Measurements from ENCODE around the gene TMEM176B.
"Not testable (repeated sequence)": the region's sequence is repeated elsewhere in the genome, so short reads cannot be mapped to it uniquely, and the experiment has no call there.

Gene TMEM176B

GRCh38 chr7:150820578-150821198 is 20.5 kb upstream of the TMEM176B start:
- DNase-seq: no peak

GRCh38 chr7:150820148-150820547 is 20.0 kb upstream of the TMEM176B start:
- DNase-seq: no peak

- DNase-seq: no peak
These were observed 18.8 kb upstream of the TMEM176B start for GRCh38 chr7:150818971-150819370.

DNA sequence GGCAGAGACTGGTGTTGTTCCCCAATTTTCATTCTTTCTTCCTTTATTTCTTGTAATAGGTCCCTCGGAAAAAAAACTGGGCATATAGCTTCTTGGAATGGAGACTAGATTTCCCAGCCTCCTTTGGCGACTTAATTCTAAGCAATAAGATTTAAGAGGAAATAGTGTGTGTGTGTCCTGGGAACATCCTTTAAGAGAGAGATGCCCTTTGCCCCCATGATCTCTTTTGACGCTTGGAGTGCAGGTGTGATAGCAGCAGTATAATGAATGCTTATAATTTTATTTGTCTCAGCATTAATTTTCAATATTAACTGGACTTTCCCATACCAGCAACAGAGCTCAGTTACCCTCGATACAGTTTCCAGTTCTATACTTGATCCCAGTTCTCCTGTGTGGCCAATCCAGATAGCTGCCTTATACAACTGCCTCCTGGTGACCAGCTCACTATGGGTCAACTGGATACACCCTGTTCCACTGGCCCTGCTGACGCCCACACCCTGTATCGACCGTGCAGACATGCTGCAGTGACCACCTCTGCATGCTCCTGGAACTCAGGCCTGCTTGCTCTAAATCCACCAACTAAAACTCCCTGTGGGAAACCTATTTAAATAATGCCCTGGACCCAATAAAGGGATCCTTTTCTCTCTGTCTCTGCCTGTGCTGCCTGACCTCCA is 14.3 kb upstream of the TMEM176B start:
- DNase-seq: no peak

DNA sequence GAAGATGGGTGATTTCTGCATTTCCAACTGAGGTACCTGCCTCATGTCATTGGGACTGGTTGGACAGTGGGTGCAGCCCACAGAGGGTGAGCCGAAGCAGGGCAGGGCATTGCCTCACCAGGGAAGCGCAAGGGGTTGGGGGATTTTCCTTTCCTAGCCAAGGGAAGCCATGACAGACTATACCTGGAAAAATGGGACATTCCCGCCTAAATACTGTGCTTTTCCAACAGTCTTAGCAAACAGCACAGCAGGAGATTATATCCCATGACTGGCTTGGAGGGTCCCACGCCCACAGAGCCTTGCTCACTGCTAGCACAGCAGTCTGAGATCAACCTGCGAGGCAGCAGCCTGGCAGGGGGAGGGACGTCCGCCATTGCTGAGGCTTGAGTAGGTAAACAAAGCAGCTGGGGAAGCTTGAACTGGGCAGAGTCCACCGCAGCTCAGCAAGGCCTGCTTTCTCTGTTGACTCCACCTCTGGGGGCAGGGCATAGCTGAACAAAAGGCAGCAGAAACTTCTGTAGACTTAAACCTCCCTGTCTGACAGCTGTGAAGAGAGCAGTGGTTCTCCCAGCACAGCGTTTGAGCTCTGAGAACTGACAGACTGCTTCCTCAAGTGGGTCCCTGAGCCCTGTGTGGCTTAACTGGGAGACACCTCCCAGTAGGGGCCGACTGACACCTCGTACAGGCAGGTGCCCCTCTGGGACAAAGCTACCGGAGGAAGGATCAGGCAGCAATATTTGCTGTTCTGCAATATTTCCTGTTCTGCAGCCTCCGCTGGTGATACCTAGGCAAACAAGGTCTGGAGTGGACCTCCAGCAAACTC is 7.7 kb upstream of the TMEM176B start:
- not testable (repeated sequence) for DNase-seq

GRCh38 chr7:150806863-150807262 is 6.7 kb upstream of the TMEM176B start:
- DNase-seq: no peak

DNA sequence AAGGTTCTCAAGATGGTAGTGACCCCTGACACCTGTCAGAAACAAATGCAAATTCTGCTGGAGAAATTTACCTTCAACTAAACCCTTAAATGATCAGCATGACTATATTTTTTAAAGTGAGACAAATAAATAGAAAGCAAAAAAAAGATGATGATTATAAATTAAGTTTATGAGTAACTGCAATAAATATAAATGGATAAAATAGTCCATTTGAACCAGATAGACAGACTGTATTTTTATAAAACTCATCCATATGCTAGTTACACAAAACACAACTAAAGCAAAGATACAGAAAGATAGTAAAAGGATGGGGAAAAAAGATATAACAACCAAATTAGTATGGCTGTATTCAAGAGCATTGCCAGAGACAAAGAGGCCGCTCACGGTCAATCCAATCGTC is 6.3 kb upstream of the TMEM176B start:
- DNase-seq: no peak

- DNase-seq: no peak
These were observed 5.7 kb upstream of the TMEM176B start for GRCh38 chr7:150805864-150806263.

DNA sequence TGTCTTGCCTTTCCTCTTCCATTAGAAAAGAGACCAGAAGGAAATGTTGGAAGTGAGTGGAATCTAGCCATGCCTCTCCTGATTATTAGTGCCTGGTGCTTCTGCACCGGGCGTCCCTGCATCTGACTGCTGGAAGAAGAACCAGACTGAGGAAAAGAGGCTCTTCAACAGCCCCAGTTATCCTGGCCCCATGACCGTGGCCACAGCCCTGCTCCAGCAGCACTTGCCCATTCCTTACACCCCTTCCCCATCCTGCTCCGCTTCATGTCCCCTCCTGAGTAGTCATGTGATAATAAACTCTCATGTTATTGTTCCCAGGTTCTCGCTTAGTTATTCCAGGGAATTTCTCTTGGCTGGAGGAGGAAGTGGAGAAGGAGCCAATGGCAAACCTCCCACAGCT is 4.6 kb upstream of the TMEM176B start:
- DNase-seq: no peak

GRCh38 chr7:150803161-150803860 is 3.1 kb upstream of the TMEM176B start:
- DNase-seq: no peak

- no peak for DNase-seq
These were observed 2.0 kb upstream of the TMEM176B start for GRCh38 chr7:150801946-150802771.

- DNase-seq: no peak
These were observed 1.2 kb upstream of the TMEM176B start for GRCh38 chr7:150801242-150801945.

- DNase-seq: peak in 1 of 2 donors; percentile 9
These were observed 547 bp upstream of the TMEM176B start, which contains the start of gene TMEM176A for GRCh38 chr7:150800581-150801241. TSS of gene TMEM176A (plus strand) at chr7:150800769. CDS start at chr7:150801551, 782 bp downstream.

DNA sequence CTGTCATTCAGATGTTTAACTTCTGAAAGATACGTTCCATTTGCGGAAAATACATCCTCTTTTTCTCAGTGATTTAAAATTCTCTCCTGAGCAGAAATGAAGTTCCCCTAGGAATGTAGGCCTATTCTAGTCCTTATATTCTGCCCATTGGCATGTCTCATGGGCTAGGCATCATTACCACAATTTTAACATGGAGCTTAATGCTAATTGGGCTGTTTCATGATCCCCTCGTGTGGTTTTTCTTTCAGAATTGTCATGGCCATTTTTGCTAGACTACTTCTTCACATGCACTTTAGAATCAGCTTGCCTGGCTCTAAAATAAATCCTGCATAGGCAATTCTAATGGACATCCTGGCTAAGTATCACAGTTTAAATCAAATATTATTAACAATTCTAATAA is 1.0 kb downstream of the TMEM176B start:
- DNase-seq: no peak

DNA sequence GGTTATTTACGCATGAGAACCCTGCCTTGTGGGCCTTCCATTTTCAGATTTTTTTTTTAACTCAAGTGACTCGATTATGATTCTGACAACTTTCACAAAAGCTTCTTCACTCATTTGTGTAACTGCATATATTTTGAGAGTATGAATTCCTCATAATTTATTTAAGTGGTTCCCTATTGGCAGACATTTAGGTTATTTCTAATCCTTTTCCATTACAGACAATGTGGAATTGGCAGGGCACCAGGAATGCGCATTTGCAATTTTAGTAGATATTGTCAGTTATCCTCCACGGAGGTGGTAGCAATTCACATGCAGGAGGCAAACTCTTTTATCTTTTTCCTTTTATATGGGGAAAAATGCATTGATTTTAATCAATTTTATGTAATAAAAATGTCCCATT is 2.5 kb downstream of the TMEM176B start:
- DNase-seq: no peak

DNA sequence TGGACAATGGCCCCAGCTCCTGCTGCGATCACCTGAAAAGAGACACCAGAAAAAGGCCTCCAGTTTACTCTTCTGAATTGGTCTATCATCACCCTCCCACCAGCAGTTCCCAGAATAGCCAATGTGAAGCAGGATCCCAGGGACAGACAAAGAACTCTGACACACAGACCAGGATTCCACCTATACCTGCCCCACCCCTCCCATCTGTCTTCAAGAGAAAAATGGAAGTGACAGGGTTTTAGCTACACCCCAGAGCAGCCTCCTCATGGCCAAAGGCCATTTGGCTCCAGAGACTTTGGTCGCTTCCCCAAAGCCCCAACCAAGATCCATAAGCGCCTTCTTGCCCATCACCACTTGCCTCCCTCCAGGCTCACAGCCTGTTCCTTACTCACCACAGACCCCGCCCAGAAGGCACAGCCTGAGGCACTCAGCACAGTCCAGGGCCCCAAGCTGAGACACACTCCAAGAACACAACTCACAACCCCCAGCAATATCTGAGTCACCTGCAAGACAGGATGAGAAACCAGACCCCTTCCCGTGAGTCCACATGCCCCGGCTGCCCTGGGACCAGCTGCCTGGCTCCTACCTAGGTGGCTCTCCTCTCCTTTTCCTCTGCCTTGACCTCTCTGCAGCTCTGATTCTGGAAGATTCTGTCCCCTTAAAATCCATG is 6.5 kb downstream of the TMEM176B start:
- DNase-seq: no peak

- DNase-seq: no peak
These were observed 8.3 kb downstream of the TMEM176B start for GRCh38 chr7:150791746-150792452.

GRCh38 chr7:150791304-150791703 is 8.9 kb downstream of the TMEM176B start:
- DNase-seq: no peak

DNA sequence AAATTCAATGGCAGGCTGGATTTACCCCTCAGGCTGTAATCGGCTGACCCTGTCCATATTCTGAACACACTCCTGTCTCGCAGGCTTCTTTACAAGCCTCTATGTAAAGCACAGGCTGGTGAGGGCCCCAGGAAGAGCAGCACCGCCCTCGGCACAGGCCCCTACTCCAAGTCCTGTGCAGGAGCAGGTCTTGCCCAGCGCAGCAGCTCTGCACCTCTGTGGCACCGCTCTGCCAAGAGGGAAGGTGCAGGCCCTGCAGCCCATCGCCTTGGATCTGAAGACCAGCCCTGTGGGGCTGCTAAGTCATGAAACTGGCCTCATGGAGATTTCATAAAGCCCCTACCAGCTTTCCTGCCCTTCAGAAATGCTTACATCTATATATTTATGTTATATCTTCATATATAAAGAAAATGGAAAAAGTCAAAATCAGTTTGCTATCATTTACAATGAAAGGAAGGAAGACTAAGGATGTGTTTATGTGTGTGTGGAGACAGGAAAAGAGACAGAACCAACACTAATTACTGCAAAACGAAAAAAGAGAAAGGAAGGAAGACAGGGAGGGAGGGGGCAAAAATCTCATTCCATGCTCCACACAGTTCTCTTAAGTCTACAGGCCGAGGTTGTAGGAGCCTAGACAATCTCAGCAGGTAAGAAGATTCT is 9.6 kb downstream of the TMEM176B start:
- no peak for DNase-seq
